ENCODE data around the gene RUNX1.

RUNX1 gene

GRCh38 chr21:34914239-34914638, 134.9 kb downstream of the RUNX1 start:
- peaks cover 3% of the 10 kb centered on the region; the same call in 1 of the 2 replicates for H3K27me3 ChIP-seq (replicated peaks; ENCODE audit: control insufficient read depth, insufficient read depth, low read length)
- no peaks in the 10 kb centered on the region for H3K36me3 ChIP-seq (ENCODE audit: control insufficient read depth, insufficient read depth, low read length)
- TF ChIP-seq CTCF (IDR thresholded peaks at IDR 0.05; ENCODE audit: insufficient read depth, low read length, poor library complexity, severe bottlenecking), result no peak
- no peak overlapping the region for H3K4me3 ChIP-seq (replicated peaks; ENCODE audit: low read depth, low read length)
- DNase-seq (ENCODE audit: extremely low read depth, insufficient read length), result no peak

- no peak for TF ChIP-seq CTCF (IDR thresholded peaks at IDR 0.05; ENCODE audit: insufficient read depth, low read length, poor library complexity, severe bottlenecking)
- no peak for DNase-seq (ENCODE audit: extremely low read depth, insufficient read length)
- Histone ChIP-seq H3K36me3 (ENCODE audit: control insufficient read depth, insufficient read depth, low read length) (no peaks in the 10 kb centered on the region), H3K4me3 (replicated peaks; ENCODE audit: low read depth, low read length) (no peak overlapping the region), H3K27me3 (replicated peaks; ENCODE audit: control insufficient read depth, insufficient read depth, low read length) (peaks cover 3% of the 10 kb centered on the region; the same call in 1 of the 2 replicates)
Measured at GRCh38 chr21:34913811-34914210, 135.3 kb downstream of the RUNX1 start.

- no peak for DNase-seq (ENCODE audit: extremely low read depth, insufficient read length)
- H3K27me3 ChIP-seq (replicated peaks; ENCODE audit: control insufficient read depth, insufficient read depth, low read length), result peaks cover 3% of the 10 kb centered on the region; the same call in 1 of the 2 replicates
- peak; percentile 32 for TF ChIP-seq CTCF (IDR thresholded peaks at IDR 0.05; ENCODE audit: insufficient read depth, low read length, poor library complexity, severe bottlenecking)
- H3K36me3 ChIP-seq (ENCODE audit: control insufficient read depth, insufficient read depth, low read length), result no peaks in the 10 kb centered on the region
- H3K4me3 ChIP-seq (replicated peaks; ENCODE audit: low read depth, low read length), result no peak overlapping the region
Measured at GRCh38 chr21:34912022-34912945, 136.8 kb downstream of the RUNX1 start.

- DNase-seq (ENCODE audit: extremely low read depth, insufficient read length), result no peak
- Histone ChIP-seq H3K36me3 (ENCODE audit: control insufficient read depth, insufficient read depth, low read length) (no peaks in the 10 kb centered on the region), H3K27me3 (replicated peaks; ENCODE audit: control insufficient read depth, insufficient read depth, low read length) (peaks cover 3% of the 10 kb centered on the region; the same call in 1 of the 2 replicates), H3K4me3 (replicated peaks; ENCODE audit: low read depth, low read length) (no peak overlapping the region)
- TF ChIP-seq CTCF (IDR thresholded peaks at IDR 0.05; ENCODE audit: insufficient read depth, low read length, poor library complexity, severe bottlenecking), result no peak
Measured at GRCh38 chr21:34911360-34911759, 137.7 kb downstream of the RUNX1 start.

- Histone ChIP-seq H3K27me3 (replicated peaks; ENCODE audit: control insufficient read depth, insufficient read depth, low read length) (peaks cover 3% of the 10 kb centered on the region; the same call in 1 of the 2 replicates), H3K4me3 (replicated peaks; ENCODE audit: low read depth, low read length) (no peak overlapping the region), H3K36me3 (ENCODE audit: control insufficient read depth, insufficient read depth, low read length) (no peaks in the 10 kb centered on the region)
- DNase-seq (ENCODE audit: extremely low read depth, insufficient read length), result no peak
- TF ChIP-seq CTCF (IDR thresholded peaks at IDR 0.05; ENCODE audit: insufficient read depth, low read length, poor library complexity, severe bottlenecking), result no peak
Measured at GRCh38 chr21:34910396-34910795, 138.7 kb downstream of the RUNX1 start.
